ENCODE data around the gene KIAA1671.

Gene KIAA1671

GRCh38 chr22:25069758-25070481 lies 117.4 kb downstream of the KIAA1671 start:
- DNase-seq: peak; percentile 43

GRCh38 chr22:25070956-25071355 lies 118.4 kb downstream of the KIAA1671 start:
- DNase-seq: no peak

GRCh38 chr22:25071720-25072119 lies 119.2 kb downstream of the KIAA1671 start:
- no peak for DNase-seq

- DNase-seq: no peak
Measured at GRCh38 chr22:25072406-25072805, 119.9 kb downstream of the KIAA1671 start.

GRCh38 chr22:25076336-25076735 lies 123.8 kb downstream of the KIAA1671 start:
- no peak for DNase-seq

- no peak for DNase-seq
Measured at GRCh38 chr22:25077056-25077455, 124.5 kb downstream of the KIAA1671 start.

GRCh38 chr22:25077964-25078363 lies 125.4 kb downstream of the KIAA1671 start:
- no peak for DNase-seq

GRCh38 chr22:25078591-25078990 lies 126.1 kb downstream of the KIAA1671 start:
- no peak for DNase-seq

GRCh38 chr22:25080855-25081254 lies 128.3 kb downstream of the KIAA1671 start:
- DNase-seq: no peak

GRCh38 chr22:25081409-25081824 lies 128.9 kb downstream of the KIAA1671 start:
- peak; percentile 58 for DNase-seq

GRCh38 chr22:25082096-25082495 lies 129.6 kb downstream of the KIAA1671 start:
- no peak for DNase-seq

- DNase-seq: no peak
Measured at GRCh38 chr22:25083056-25083806, 130.7 kb downstream of the KIAA1671 start.

GRCh38 chr22:25083807-25084200 lies 131.3 kb downstream of the KIAA1671 start:
- DNase-seq: no peak

- no peak for DNase-seq
Measured at GRCh38 chr22:25084405-25085107, 132.0 kb downstream of the KIAA1671 start.

GRCh38 chr22:25085156-25085555 lies 132.6 kb downstream of the KIAA1671 start:
- no peak for DNase-seq

GRCh38 chr22:25085930-25086901 lies 133.7 kb downstream of the KIAA1671 start:
- DNase-seq: no peak

GRCh38 chr22:25086902-25087282 lies 134.4 kb downstream of the KIAA1671 start:
- DNase-seq: no peak

- DNase-seq: no peak
Measured at GRCh38 chr22:25090225-25090890, 137.8 kb downstream of the KIAA1671 start.

GRCh38 chr22:25091458-25091857 lies 138.9 kb downstream of the KIAA1671 start:
- no peak for DNase-seq

- no peak for DNase-seq
Measured at GRCh38 chr22:25092119-25092518, 139.6 kb downstream of the KIAA1671 start.

GRCh38 chr22:25094579-25094978 lies 142.1 kb downstream of the KIAA1671 start:
- DNase-seq: no peak

- no peak for DNase-seq
Measured at GRCh38 chr22:25095869-25096268, 143.4 kb downstream of the KIAA1671 start.
